ENCODE measurements around the gene SEMA4A.

DNA sequence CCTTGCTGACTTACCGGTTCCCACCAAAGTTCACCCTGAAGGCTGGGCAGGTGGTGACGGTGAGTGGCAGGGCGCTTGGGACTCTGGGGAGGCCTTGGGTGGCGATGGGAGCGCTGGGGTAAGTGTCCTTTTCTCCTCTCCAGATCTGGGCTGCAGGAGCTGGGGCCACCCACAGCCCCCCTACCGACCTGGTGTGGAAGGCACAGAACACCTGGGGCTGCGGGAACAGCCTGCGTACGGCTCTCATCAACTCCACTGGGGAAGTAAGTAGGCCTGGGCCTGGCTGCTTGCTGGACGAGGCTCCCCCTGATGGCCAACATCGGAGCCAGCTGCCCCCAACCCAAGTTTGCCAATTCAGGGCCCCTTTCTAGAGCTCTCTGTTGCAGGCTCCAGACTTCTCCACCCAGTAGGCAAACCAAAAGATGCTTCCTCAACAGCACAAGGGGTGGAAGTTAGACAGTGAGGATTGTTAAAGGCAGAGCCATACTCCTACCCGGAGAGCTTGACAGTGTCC is 16.4 kb upstream of the SEMA4A start:
- TF ChIP-seq, protein P1, sequence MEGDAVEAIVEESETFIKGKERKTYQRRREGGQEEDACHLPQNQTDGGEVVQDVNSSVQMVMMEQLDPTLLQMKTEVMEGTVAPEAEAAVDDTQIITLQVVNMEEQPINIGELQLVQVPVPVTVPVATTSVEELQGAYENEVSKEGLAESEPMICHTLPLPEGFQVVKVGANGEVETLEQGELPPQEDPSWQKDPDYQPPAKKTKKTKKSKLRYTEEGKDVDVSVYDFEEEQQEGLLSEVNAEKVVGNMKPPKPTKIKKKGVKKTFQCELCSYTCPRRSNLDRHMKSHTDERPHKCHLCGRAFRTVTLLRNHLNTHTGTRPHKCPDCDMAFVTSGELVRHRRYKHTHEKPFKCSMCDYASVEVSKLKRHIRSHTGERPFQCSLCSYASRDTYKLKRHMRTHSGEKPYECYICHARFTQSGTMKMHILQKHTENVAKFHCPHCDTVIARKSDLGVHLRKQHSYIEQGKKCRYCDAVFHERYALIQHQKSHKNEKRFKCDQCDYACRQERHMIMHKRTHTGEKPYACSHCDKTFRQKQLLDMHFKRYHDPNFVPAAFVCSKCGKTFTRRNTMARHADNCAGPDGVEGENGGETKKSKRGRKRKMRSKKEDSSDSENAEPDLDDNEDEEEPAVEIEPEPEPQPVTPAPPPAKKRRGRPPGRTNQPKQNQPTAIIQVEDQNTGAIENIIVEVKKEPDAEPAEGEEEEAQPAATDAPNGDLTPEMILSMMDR (IDR thresholded peaks at IDR 0.05; ENCODE audit: insufficient read depth, low read depth, low read length) = no peak
- no peak for TF ChIP-seq EZH2 (IDR thresholded peaks at IDR 0.05; ENCODE audit: insufficient read depth, low read length)

Data from astrocyte (in vitro differentiated cells and primary cell).